HG03521 (cell line): ENCODE data around the gene P2RX4.
A peak's percentile ranks its signal among the peaks of the same experiment; 100 is the strongest.
"Not testable (repeated sequence)": the region's sequence is repeated elsewhere in the genome, so short reads cannot be mapped to it uniquely, and the experiment has no call there.

Experiments used
- ATAC-seq: cut with Tn5 transposase; IDR thresholded peaks from one replicate; pipeline ENCODE4 v1.9.1; 2021; ENCODE audit warnings: mild to moderate bottlenecking, moderate library complexity; ENCODE audit not compliant: unreplicated experiment

The P2RX4 gene, protein sequence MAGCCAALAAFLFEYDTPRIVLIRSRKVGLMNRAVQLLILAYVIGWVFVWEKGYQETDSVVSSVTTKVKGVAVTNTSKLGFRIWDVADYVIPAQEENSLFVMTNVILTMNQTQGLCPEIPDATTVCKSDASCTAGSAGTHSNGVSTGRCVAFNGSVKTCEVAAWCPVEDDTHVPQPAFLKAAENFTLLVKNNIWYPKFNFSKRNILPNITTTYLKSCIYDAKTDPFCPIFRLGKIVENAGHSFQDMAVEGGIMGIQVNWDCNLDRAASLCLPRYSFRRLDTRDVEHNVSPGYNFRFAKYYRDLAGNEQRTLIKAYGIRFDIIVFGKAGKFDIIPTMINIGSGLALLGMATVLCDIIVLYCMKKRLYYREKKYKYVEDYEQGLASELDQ

GRCh38 chr12:121209624-121210572 is at the start of gene P2RX4:
P2RX4 (plus strand) TSS chr12:121210129; CDS start chr12:121210165, 36 bp downstream.
- ATAC-seq: peak; percentile 86

DNA sequence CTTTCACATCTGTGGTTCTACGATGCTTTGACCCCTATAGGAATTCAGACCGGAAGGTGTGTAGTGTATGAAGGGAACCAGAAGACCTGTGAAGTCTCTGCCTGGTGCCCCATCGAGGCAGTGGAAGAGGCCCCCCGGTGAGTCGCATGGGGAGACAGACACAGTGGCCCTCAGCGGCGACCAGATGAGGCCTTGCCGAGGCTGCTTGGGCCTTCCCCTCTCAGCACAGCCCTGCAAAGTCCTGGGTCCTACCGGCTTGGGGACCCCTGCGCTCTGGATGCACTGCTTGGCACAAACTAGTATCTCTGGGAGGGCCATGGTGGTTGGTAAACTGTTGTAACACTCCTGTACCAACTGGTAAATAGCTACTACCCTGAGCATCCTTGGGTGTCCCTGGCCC is 47.5 kb upstream of the P2RX4 start:
- no peak for ATAC-seq

DNA sequence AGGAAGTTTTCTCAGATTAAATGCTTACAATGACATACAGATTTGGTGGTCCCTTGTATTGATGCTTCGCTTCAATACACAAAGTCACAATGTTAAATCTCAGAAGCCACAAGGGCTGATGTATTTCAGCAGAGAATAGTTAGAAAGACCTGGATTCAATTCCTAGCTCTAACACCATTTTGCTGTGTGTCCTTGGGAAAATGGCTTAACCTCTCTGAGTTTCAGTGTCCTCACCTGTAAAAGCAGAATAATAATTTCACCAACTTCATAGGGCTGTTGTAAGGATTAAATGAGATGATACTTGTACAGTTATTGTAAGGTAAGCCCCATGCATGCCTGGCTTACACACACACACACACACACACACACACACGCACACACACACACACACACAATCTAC is 46.9 kb upstream of the P2RX4 start:
- no peak for ATAC-seq

- ATAC-seq: not testable (repeated sequence)
These were observed 45.1 kb upstream of the P2RX4 start for GRCh38 chr12:121164839-121165238.

GRCh38 chr12:121165316-121165715 is 44.6 kb upstream of the P2RX4 start:
- no peak for ATAC-seq

DNA sequence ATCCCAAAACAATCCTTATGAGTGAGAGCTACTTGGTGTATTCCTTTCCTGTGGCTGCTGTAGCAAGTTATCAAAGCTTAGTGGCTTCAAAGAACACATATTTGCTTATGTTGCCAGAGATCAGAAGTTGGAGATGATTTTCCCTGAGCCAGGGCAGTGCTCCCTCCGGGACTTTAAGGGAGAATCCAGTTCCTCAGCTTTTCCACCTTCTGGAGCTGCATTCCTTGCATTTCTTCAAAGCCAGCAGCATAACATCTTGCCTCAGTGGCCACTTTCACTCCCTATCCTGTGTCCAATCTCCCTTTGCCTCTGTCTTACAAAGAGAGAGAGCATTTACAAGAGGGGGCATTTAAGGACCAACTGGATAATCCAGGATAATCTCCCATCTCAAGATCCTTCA is 43.6 kb upstream of the P2RX4 start:
- ATAC-seq: no peak

DNA sequence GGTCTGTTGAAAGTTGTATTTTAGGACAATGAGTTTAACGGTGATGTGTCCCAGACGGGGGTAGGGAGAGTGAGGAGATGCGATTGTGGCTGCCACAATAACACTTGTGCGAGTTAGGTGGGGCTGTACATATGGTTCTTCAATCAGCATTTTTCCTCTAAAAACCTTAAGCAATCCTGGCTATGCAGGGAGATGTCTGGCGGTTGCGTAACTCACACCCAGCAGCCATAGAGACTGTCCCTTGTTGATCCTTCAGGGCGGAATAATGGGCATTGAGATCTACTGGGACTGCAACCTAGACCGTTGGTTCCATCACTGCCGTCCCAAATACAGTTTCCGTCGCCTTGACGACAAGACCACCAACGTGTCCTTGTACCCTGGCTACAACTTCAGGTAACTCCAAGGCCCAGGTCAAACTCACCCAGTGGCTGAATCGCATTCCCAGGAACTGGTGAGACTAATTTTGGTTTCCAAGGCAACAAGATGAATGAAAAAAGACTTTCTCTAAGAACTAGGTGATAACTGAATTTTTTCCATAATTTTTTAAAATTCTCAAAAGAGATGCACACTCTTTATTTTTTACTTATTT is 42.6 kb upstream of the P2RX4 start:
- no peak for ATAC-seq

GRCh38 chr12:121167951-121168350 is 42.0 kb upstream of the P2RX4 start:
- no peak for ATAC-seq

DNA sequence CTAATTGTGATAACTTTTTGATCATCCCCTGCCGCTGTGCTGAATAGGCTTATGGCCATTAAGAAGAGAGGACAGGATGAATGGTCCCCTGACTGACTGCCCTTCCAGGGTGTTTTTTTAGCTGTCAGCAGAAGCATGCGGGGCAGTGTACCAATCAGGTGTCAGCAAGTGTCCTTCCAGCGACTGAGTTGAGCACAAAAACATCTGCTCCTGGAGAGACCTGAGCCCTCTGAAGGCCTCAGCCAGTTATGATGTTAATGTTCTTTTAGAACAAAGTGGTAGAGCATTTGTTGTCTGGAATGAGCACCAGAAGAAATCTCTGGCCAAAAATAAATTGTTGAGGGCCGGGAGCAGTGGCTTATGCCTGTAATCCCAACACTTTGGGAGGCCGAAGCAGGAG is 39.8 kb upstream of the P2RX4 start:
- ATAC-seq: no peak

DNA sequence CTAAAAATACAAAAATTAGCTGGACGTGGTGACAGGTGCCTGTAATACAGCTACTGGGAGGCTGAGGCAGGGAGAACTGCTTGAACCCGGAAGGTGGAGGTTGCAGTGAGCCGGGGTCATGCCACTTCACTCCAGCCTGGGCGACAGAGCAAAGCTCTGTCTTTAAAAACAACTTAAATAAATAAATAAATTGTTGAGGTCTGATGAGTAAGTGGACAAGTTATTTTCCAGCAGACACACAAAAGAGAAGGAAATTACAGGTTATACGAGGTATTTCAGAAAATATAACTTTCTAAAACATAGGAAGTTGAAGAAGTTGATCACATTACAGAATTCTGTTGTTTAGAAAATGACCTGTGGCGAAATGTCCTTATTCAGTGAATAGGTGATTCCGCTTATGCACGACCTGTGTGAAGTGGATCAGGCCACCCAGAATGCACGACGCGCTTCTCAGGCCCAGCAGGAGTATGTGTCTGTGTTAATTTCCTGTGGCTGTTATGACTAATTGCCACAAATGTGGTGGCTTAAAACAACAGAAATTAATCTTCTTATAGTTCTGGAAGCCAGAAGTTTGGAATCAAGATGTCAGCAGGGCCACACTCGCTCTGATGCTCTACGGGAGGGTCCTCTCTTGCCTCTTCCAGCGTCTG is 39.2 kb upstream of the P2RX4 start:
- no peak for ATAC-seq

- ATAC-seq: no peak
These were observed 37.8 kb upstream of the P2RX4 start for GRCh38 chr12:121172145-121172544.

DNA sequence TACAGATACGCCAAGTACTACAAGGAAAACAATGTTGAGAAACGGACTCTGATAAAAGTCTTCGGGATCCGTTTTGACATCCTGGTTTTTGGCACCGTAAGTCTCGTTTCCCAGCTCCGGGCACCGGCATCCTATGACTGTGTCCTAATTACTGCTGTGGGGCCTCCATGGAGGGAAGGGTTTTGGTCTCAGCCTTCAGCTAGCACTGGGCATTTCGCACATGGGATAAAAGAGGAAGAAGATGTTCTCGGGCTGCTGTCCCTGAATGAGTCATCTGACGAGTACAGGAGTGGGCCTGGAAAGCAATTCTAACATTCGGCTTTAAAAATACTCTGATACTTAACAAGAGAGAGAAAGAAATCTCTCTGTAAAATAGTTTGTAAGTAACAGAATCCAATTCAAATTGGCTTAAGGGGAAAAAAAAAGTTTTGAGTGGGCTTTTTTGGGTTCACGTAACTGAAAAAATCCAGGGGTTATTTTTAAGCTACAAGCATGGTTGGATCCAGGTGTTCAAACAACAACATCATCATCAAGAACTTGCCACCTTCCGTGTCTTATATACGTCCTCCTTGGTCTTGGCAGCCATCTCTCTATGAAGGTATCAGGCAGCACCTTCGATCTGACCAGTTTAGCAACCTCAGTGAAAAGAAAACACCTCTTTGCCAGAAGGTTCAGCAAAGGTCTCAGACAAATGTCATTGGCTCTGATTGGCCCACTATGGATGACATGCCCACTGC is 34.4 kb upstream of the P2RX4 start:
- no peak for ATAC-seq

DNA sequence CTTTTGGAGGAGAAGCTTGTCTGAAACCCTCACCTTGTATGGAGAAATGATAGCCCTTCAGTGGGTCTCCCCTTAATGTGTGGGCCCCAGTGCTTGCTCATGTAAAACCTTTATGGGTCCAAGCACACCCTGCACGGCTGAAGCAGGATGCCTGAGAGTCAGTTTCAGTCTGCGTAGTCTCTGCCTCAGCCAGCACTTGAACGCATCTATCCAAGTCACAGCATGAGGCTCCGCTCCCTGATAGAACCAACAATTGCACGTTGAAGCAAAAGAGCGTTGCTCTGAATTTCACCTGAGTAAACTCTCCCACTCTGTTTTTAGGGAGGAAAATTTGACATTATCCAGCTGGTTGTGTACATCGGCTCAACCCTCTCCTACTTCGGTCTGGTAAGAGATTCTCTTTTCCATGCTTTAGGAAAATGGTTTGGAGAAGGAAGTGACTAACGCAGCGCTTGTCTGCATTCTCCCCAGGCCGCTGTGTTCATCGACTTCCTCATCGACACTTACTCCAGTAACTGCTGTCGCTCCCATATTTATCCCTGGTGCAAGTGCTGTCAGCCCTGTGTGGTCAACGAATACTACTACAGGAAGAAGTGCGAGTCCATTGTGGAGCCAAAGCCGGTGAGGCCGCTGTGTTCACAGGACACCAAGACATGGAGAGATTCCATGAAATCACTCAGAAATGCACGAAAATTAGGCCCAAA is 33.0 kb upstream of the P2RX4 start:
- no peak for ATAC-seq

- ATAC-seq: no peak
These were observed 28.7 kb upstream of the P2RX4 start for GRCh38 chr12:121181181-121181580.

DNA sequence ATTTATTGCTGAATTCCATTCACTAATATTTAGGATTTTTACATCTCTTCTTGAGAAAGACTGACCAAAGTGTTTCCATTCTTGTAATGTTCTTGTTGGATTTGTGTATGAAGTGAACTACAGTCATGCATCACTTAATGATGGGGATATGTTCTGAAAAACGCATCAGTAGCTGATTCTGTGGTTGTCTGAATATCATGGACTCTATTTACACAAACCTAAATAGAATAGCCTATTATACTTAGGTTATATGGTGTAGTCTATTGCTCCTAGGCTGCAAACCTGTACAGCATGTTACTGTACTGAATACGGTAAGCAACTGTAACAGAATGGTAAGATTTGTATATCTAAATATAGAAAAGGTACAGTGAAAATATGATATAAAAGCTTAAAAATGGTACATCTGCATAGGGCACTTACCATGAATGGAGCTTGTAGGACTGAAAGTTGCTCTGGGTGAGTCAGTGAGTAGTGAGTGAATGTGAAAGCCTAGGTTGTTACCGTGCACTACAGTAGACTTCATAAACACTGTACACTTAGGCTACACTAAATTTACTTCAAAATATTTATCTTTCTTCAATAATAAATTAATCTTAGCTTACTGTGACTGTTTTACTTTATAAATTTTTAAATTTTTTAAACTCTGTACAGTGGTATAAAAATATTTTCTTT is 27.6 kb upstream of the P2RX4 start:
- no peak for ATAC-seq

- no peak for ATAC-seq
These were observed 25.5 kb upstream of the P2RX4 start for GRCh38 chr12:121184425-121184824.

DNA sequence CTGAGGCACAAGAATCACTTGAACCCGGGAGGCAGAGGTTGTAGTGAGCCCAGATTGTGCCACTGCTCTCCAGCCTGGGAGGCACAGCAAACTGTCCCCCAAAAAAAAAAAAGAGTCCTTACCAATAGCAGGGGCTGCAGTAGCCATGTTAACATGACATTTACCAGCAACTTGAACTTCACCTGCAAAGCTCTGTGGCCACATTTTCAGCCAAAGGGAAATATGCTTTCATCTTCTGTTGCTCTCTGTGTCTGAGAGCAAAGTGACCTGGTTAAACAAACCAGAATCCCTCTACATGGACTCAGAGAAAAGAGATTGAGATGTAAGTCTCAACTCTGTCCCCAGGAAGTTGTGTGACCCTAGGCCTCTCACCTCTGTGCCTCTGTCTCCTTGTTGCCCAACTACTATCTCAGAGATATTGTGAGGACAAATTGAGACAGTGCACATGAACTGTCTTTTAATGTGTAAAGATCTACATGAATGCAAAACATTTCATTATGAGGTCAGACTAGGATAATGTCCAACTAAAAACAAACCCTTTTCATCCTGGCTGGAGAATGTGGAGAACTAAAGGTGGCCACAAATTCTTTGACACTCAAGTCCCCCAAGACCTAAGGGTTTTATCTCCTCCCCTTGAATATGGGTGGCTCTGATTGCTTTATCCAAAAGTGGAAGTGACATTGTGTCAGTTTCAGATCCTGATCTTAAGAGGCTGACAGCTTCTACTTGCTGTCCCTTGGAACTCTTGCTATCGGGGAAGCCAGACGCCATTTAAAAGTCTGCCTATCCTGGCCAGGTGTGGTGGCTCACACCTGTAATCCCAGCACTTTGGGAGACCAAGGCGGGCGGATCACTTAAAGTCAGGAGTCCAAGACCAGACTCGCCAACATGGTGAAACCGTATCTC is 24.7 kb upstream of the P2RX4 start:
- ATAC-seq: no peak

GRCh38 chr12:121186826-121187225 is 23.1 kb upstream of the P2RX4 start:
- no peak for ATAC-seq
